HG03565 (cell line): Measurements from ENCODE around the gene TSHZ1.

ENCODE experiments used
- ATAC-seq: cut with Tn5 transposase; IDR thresholded peaks from one replicate; pipeline ENCODE4 v1.9.1; 2021; ENCODE audit warnings: mild to moderate bottlenecking, moderate library complexity; ENCODE audit not compliant: unreplicated experiment

Gene TSHZ1

DNA sequence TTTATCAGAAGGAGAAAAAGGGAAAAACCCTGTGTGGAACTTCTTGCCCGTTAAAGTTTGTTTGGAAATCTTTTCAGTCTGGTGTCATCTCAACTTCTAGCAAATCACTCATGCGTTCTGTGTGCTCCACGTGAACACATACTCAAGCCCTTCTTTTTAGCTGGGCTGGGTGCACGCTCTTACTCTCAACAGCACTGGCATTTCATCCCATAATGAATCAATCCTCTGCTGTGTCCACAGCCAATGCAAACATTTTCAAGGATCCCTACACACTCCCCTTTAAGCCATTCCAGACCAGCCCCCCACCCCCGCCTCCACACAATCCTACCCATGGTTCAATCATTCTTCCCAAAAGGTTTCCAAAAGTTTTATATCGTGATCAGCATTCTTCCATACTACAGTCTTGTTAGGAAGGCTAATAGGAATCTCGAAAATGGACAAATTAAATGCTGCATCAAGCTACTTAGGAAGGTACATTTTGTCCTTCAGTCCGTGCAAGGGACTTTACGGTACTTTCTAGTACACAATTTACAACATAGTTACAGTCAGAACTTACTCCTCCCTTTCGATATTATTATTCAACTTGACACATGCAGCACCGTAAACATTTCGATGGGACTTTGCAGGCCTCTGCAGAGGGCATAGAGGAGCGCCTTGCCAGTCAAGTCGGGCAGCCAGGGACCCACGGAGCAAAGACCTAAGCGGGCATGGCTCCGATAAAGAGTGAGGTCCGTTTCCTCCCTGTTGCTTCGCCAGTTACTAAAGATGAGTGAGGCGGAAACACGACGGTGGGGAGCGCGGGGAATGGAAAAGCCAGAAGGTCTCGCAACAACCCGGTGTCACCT is 3.1 kb upstream of the TSHZ1 start:
- no peak for ATAC-seq

DNA sequence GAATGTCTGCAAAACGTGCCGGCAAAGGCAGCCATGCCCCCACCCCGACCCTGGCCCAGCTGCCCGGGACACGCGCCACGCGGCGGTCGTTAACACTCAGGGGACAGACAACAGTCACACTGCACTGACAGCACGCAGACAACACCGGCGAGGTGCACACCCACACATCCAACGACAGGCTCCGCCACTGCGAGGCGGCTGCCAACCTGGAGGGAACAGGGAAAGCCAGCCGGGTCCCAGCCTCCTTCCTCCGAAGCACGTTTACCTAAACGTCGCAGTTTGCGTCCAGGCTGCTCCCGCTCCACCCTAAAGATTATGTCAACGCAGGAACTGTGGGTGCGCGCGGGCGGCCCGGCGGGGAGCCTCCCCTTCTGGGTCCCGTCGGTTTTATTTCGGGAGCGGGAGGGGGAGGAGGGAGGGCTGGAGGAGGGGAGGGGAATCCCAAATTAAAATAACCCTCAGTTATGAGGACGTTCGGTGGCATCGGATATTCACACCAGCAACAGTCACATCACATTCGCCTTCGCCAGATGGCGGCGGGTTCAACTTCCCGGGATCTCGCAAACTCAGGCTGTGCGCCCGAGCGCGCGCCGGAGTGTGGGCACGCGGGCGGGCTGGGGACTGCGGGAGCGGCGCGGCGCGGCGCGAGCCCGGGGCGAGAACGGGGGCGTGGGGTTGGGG is 2.3 kb upstream of the TSHZ1 start:
- peak; percentile 0 for ATAC-seq

GRCh38 chr18:75208836-75209128 is 1.8 kb upstream of the TSHZ1 start:
- peak; percentile 18 for ATAC-seq

DNA sequence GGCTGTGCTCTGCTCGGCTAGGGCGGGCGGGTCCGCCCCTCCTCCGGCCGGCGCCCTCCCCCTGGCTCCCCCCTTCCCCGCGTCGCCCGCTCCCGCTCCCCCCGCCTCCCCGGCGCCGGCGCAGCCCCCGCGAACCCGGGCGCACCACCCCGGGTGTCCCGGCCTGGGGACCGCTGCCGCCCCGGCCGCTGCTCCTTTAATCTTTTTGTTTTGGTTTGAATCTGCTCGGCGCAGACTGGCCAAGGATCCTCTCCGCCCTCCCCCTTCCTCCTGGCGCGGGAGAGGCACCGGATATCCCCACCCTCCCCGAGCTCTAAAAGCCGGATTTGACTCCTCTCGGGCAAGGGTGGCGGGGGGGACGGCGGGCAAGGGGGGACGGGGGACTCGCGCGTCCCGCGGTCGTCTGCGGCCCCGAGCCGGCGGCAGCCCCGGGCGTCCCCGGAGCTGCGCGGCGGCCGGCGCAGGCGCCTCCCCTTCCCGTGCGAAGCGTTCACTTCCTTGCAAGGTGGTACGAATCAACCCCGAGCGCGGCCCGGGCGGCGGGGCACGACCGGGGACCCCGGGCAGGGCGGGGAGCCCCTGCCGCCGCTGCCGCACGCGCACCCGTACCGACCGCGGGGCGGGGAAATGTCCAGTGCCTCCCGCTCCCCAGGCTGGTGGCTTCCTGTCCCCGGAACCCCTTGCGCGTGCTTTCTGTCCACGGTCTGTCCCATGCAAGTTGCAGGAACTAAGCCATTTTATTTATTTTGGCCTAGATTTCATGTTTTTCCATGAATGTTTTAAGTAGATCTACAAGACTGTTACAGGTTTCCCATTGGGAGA is 1.3 kb upstream of the TSHZ1 start, which contains the start of gene PTGR3:
Gene PTGR3, minus strand, starts transcription at position 11 of the 822 bp plus-strand sequence. CDS start 81 bp downstream, outside the sequence.
- ATAC-seq: peak; percentile 29

DNA sequence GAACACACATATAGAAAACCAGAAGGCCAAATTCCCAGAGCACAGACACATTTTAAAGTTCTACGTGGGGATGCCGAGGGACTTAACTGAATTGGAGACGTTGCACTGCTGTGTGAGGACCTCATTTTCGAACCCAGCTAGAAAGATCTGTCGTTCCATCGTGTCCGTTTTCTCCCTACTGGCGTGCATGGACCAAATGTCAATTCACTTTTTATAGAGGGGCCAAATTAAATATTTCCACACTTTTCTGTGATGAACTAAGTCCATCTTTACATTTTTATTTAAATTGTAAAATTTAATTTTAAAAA is 692 bp upstream of the TSHZ1 start:
- ATAC-seq: no peak

- ATAC-seq: no peak
Measured at GRCh38 chr18:75211002-75211621, 515 bp downstream of the TSHZ1 start.

DNA sequence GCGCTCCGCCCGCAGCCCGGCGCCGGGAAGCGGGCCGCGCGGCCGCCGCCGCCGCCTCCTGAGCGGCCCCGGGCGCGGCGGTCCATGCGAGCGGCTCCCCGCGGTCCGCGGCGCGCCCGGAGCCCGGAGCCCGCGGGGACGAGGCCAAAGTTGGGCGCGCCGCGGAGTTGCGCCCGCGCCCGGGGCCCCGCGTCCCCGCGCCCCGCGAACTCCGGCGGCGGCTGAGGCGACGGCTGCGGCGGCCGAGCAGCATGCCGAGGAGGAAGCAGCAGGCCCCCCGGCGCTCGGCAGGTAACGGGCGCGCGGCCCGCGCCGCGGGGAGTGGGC is 992 bp downstream of the TSHZ1 start:
- ATAC-seq: no peak

GRCh38 chr18:75211953-75212750 is 1.6 kb downstream of the TSHZ1 start:
- ATAC-seq: no peak

DNA sequence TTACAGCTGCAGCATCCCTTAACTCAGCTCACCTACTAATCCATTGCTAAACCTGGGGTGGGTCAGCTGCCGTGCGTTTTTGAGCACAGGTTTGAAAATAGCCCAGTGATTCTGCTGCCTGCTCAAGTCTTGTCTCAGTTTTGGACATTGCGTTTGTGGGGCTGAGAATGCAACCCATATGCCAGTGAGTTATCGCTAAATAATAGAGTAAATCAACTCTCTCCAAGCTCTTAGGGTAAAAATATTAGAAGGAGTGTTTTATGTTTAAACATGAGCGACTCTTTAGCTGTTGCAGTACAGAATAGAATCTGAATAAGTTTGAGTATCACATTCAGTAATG is 2.1 kb downstream of the TSHZ1 start:
- ATAC-seq: no peak

DNA sequence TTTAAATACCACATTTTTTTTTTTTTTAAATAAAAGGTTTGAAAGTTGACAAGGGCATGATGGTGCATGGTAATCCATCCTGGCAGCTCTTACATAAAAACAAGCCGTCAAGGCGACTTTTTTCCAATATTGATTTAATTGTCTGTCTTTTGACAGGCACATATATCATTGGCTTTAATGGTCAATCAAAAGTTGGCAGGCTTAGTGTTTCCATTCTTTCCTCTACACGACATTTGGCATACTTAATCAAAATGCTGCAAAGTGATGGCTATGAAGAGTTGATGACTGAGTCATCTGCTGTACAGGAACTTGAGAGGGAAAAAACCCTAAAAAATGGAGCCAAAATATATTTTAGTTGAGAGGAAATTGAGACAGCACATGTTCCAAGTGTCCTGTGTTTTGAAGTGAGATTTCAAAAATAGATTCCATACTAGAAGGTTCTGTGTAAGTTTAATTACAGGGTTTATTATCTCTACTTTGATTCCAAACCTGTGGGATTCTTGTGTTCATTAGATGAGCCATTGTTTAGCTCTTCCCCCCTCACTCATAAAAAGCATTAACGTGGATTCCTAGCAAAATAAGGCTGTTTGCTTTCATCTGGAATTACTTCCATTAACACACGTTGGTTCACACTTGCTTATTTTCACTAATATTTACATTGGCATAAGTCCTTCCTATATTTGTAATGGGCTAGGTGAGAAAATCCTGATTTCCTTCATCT is 3.2 kb downstream of the TSHZ1 start:
- no peak for ATAC-seq

- no peak for ATAC-seq
Measured at GRCh38 chr18:75214332-75214690, 3.7 kb downstream of the TSHZ1 start.

DNA sequence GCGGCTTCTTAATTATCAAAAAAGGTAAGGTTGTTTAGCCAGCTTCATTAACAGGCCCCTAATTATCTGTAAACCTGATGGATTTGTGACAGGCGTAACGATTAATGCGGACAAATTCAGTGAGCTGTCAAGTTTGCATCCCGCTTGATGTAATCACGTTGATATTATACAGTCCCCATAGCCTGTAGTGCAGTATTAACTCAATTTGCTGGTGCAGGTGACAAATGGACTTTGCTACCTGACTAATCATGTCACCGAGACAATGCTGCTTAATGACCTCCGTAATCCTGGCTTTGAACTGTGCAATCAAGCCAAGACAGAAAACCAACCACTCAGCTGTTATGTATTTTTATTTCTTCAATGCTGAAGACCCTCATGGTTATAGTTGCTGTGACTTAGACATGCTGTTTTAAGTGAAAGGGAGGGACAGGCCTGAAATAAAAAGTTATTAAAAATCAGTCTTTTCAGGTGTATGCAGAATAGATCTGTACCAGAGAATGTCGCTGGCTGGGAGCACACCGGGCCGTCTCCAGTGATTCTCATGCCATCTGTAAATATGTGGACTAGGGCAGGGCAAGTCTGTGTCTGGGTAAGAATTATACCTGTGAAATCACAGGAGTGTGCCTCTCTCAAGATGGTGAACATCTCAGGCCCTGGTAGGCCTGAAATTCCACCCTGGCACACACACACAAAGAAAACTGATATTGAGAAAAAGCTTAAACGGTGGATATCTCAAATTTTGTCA is 4.3 kb downstream of the TSHZ1 start:
- ATAC-seq: no peak

- ATAC-seq: no peak
Measured at GRCh38 chr18:75215663-75216062, 5.1 kb downstream of the TSHZ1 start.

DNA sequence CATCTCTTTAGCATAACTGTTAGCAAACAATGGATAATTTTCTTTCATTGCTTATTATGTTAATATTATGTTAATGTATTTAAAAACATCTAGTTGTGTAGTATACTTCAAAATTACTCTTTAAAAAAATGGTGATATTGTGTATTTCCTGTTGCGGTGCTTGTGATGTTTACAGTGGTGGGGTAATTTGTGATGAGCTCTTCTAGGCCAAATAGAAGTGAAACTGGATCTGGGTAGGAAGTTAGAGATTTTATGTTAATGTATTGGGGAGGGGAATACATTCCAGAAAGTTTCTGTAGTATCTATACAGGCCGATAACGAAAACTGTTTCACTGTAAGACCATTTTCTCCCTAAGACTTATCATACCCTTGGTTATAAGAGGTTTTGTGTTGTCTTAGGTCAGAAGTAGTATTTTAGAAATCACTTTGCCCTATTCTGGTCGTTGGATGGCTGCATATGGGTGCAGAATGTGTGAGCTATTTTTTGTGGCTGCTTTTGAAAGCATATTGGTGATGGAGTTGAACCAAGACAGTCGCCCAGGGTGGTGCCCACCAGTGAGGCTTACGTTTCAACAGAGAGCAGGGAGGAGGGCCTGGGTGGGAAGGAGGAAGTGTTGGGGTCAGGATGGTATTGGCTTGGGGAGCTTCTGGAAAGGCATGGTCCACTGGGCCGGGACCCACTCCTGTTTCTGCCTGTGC is 5.8 kb downstream of the TSHZ1 start:
- no peak for ATAC-seq

GRCh38 chr18:75216911-75217689 is 6.5 kb downstream of the TSHZ1 start:
- no peak for ATAC-seq

DNA sequence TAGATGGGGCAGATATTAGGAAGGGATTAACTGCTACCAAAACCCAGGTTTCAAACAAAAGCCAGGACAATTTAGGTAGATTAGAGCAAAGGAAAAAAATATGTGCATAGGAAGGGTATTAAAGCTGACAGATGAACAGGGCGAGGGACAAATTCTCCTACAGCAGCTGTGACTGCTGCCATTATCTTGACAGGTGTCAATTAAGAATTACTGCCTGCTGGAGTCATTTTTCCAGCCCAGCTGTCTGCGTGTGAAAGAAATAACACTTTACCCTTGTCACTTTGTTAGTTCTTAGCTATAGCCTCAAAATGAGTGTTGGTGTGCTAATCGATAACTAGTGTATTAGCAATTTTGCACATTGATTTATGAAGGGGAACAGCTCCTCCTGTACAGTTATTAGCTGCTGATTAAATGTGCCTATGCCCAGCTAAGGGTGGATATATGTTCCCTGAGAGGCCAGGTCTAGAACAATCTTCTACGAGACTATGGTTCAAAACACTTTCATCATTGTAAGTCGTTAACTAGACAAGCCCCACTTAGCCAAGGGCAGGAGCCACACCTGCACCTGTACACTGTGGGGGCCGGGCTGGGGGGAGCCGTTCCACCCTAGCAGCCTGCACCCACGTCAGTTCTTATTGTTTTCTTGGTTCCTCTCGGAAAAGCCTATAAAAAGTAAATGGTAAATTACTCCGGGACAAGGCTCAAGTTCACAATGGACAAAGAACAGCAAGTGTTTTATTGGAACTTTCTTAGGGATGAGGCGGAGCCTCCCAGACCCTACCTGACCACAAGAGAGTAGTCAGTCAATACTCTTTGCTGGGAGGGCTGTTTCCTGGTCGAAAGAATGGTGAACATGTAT is 7.7 kb downstream of the TSHZ1 start:
- no peak for ATAC-seq

- ATAC-seq: no peak
Measured at GRCh38 chr18:75219745-75220375, 9.3 kb downstream of the TSHZ1 start.
